Esophagus muscularis mucosa (tissue), 4 donors: Measurements from ENCODE around the gene PTGES3L.

ENCODE experiments used
- CTCF ChIP-seq, 3 experiments: fragments of 200-600 bp in 2 of 3; fragments of 450-650 bp in 1 of 3; sonication (generic) in 2 of 3; IDR thresholded peaks; one replicate each; pipeline ENCODE4 v1.5.1; 2017 to 2019; ENCODE audit warnings: antibody characterized with exemption in 3 of 3, mild to moderate bottlenecking in 2 of 3, moderate library complexity in 1 of 3
- EP300 ChIP-seq: sonication (generic); formaldehyde crosslinking; IDR thresholded peaks from one replicate; pipeline ENCODE4 v1.6.1; 2017; ENCODE audit warnings: antibody characterized with exemption
- POLR2A ChIP-seq: fragments of 450-650 bp; IDR thresholded peaks from one replicate; pipeline ENCODE4 v1.6.1; 2017; ENCODE audit warnings: antibody characterized with exemption, moderate library complexity, mild to moderate bottlenecking, low read depth
- POLR2AphosphoS5 ChIP-seq, 2 donors: sonication (generic); formaldehyde crosslinking; IDR thresholded peaks; one replicate each; pipeline ENCODE4 v1.6.1; 2017; ENCODE audit warnings: antibody characterized with exemption in 2 of 2

GRCh38 chr17:42924891-42925290, 55.0 kb downstream of the PTGES3L start:
- TF ChIP-seq POLR2A (no peak), POLR2AphosphoS5 (IDR thresholded peaks at IDR 0.05) (no peak), CTCF (IDR thresholded peaks at IDR 0.05) (no peak), EP300 (no peak)
